Right lobe of liver (tissue), 4 donors: ENCODE data around the gene TLCD3A.

Experiments used
- POLR2A ChIP-seq: fragments of 450-650 bp; IDR thresholded peaks from one replicate; pipeline ENCODE4 v1.6.1; 2017; ENCODE audit warnings: antibody characterized with exemption, mild to moderate bottlenecking
- TF ChIP-seq, protein P1 (sequence below), 4 donors: fragments of 200-600 bp in 3 of 4; fragments of 450-650 bp in 1 of 4; IDR thresholded peaks; one replicate each; pipeline versions ENCODE4 v1.5.1 to v1.8.0; 2016 to 2022; ENCODE audit warnings: antibody characterized with exemption in 4 of 4, mild to moderate bottlenecking in 2 of 4
- donor health status: DM: no; HTN: no; CAD: no.
- donor health status: DM: no; HTN: no; CAD: no.
- donor health status: DM: no; HTN: yes; CAD: no.

- TF ChIP-seq, protein P1, sequence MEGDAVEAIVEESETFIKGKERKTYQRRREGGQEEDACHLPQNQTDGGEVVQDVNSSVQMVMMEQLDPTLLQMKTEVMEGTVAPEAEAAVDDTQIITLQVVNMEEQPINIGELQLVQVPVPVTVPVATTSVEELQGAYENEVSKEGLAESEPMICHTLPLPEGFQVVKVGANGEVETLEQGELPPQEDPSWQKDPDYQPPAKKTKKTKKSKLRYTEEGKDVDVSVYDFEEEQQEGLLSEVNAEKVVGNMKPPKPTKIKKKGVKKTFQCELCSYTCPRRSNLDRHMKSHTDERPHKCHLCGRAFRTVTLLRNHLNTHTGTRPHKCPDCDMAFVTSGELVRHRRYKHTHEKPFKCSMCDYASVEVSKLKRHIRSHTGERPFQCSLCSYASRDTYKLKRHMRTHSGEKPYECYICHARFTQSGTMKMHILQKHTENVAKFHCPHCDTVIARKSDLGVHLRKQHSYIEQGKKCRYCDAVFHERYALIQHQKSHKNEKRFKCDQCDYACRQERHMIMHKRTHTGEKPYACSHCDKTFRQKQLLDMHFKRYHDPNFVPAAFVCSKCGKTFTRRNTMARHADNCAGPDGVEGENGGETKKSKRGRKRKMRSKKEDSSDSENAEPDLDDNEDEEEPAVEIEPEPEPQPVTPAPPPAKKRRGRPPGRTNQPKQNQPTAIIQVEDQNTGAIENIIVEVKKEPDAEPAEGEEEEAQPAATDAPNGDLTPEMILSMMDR (IDR thresholded peaks at IDR 0.05) = no peak
- TF ChIP-seq POLR2A = no peak
Observed at GRCh38 chr17:760371-760770, 28.0 kb downstream of the TLCD3A start.
